Activated CD4-positive, alpha-beta memory T cell treated with anti-CD3 and anti-CD28 coated beads for 36 hours (primary cell): ENCODE measurements around the gene CNST. TPM values are rescaled to one million over a fixed set of nuclear protein-coding genes. Genes with fewer than 3 reads are reported as not detected.
"Not testable (repeated sequence)": the region's sequence is repeated elsewhere in the genome, so short reads cannot be mapped to it uniquely, and the experiment has no call there.

ENCODE experiments used
- CTCF ChIA-PET: fragments of 350-600 bp; sonication (Branson Sonifier 250); formaldehyde crosslinking; loops from one replicate; lab custom pipeline; 2021; ENCODE audit warnings: antibody characterized with exemption, inconsistent platforms; lab: Charles Lee
- POLR2A ChIA-PET: fragments of 350-600 bp; sonication (Branson Sonifier 250); formaldehyde crosslinking; loops from one replicate; lab custom pipeline; 2021; ENCODE audit warnings: antibody characterized with exemption; lab: Charles Lee
- DNase-seq: peaks from one replicate; pipeline ENCODE4 v3.0.0-alpha.2; 2020
- H3K27ac Mint-ChIP-seq: one replicate; pipeline ENCODE4 v1.8.0; 2021; ENCODE audit warnings: mixed read lengths
- H3K27me3 Mint-ChIP-seq: one replicate; pipeline ENCODE4 v1.8.0; 2021; ENCODE audit warnings: mixed read lengths
- H3K36me3 Mint-ChIP-seq: one replicate; pipeline ENCODE4 v1.8.0; 2021; ENCODE audit warnings: mixed read lengths
- H3K4me1 Mint-ChIP-seq: one replicate; pipeline ENCODE4 v1.8.0; 2021; ENCODE audit warnings: low read depth, mixed read lengths
- H3K4me3 Mint-ChIP-seq: one replicate; pipeline ENCODE4 v1.8.0; 2021; ENCODE audit warnings: mild to moderate bottlenecking, mixed read lengths
- H3K9me3 Mint-ChIP-seq: one replicate; pipeline ENCODE4 v1.8.0; 2021; ENCODE audit warnings: mixed read lengths
- intact Hi-C: fragments of 100-400 bp; cut with micrococcal nuclease; formaldehyde crosslinking; loops from one replicate; pipeline ENCODE4 v1.15.1; 2023
- total RNA-seq, 2 experiments: library from RNA; stranded (reverse); gene quantifications; one replicate each; pipeline ENCODE4 v1.2.3, GENCODE V29; 2021

The CNST gene
- total RNA-seq, 2 experiments from 2014 or later, result 25.9 TPM

DNA sequence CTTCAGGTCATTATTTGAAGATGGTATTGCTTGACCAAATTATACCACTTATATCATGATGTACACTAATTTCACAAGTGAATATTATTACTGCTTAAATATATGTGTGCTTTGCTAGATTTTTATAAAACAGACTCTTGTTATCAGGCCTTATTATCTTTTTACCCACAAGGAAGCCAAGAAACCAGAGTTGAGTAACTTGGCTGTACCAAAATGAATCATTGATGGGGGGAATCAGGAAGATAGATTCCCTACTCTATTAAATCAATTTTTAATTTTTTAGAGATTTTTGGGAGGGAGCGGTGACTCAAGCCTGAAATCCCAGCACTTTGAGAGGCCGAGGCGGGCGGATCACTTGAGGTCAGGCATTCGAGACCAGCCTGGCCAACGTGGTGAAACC lies 141.9 kb downstream of the CNST start:
- ChIA-PET CTCF (no interaction called here), POLR2A (no interaction called here)
- peaks cover 2% of the 10 kb centered on the region for H3K4me1 Mint-ChIP-seq
- peaks cover 9% of the 10 kb centered on the region for H3K27me3 Mint-ChIP-seq
- no peaks in the 10 kb centered on the region for H3K9me3 Mint-ChIP-seq
- H3K4me3 Mint-ChIP-seq, result no peak overlapping the region
- intact Hi-C loops, result no loop called here
- DNase-seq, result no peak
- no peak overlapping the region for H3K27ac Mint-ChIP-seq
- H3K36me3 Mint-ChIP-seq, result no peaks in the 10 kb centered on the region

DNA sequence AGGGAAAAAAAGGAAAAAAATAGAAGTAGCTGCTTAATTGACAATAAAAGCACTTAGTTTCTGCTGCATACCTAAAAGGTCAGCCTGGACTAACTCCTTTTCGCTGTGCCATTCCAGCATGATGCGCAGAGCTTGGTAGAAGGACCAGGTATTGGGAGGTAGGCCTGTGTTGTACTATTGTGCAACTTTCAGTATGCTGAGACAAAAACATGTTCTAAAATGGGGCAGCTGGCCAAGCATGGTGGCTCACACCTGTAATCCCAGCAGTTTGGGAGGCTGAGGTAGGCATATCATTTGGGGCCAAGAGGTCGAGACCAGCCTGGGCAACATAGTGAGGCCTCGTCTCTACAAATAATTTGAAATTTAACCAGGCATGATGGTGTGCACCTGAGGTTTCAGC lies 142.9 kb downstream of the CNST start:
- Mint-ChIP-seq H3K9me3 (no peaks in the 10 kb centered on the region), H3K27ac (no peak overlapping the region), H3K4me3 (no peak overlapping the region), H3K27me3 (peaks cover 9% of the 10 kb centered on the region), H3K36me3 (no peaks in the 10 kb centered on the region), H3K4me1 (peaks cover 2% of the 10 kb centered on the region)
- POLR2A ChIA-PET, result no interaction called here
- DNase-seq, result no peak
- intact Hi-C loops, result no loop called here
- CTCF ChIA-PET, result interaction anchor here (1.4 kb wide), 1 partner anchor 9 kb away, joined by 4 read pairs; no protein-coding TSS in a partner anchor

DNA sequence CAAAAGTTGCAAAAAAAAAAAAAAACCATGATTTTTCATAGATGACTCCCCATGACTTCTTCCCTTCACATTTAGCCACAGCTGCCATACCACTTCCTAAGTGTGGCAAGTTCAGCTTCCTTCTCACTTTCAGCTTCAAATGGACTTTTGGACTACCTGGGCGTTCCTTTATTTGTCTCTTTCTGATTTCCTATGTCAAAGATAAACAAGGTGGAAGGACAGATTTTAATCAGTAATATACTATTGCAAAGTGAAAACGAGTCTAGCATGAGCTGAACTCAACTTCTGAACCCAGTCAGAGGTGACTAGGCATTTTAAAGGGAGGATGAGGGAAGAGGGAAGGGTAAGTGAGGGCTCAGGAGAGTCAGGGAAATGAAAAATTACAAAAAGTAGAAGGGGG lies 143.6 kb downstream of the CNST start:
- POLR2A ChIA-PET, result interaction anchor here (0.6 kb wide), 1 partner anchor 108 kb away, joined by 4 read pairs; no protein-coding TSS in a partner anchor
- DNase-seq, result no peak
- Mint-ChIP-seq H3K27ac (no peak overlapping the region), H3K4me3 (no peak overlapping the region), H3K9me3 (no peaks in the 10 kb centered on the region), H3K36me3 (no peaks in the 10 kb centered on the region), H3K27me3 (peaks cover 14% of the 10 kb centered on the region), H3K4me1 (peaks cover 2% of the 10 kb centered on the region)
- CTCF ChIA-PET, result interaction anchor here (0.6 to 1.4 kb wide), 3 partner anchors 10 to 1781 kb away, joined by 3 to 4 read pairs (median 3); no protein-coding TSS in a partner anchor
- intact Hi-C loops, result no loop called here

GRCh38 chr1:246711548-246712003 lies 145.3 kb downstream of the CNST start:
- Mint-ChIP-seq H3K27me3 (peaks cover 19% of the 10 kb centered on the region), H3K4me1 (no peaks in the 10 kb centered on the region), H3K4me3 (no peak overlapping the region), H3K27ac (no peak overlapping the region), H3K36me3 (no peaks in the 10 kb centered on the region), H3K9me3 (no peaks in the 10 kb centered on the region)
- ChIA-PET CTCF (no interaction called here), POLR2A (no interaction called here)
- intact Hi-C loops, result no loop called here
- DNase-seq, result no peak

- H3K4me1 Mint-ChIP-seq, H3K9me3 Mint-ChIP-seq, H3K36me3 Mint-ChIP-seq, CTCF ChIA-PET, POLR2A ChIA-PET, H3K27ac Mint-ChIP-seq, DNase-seq, H3K4me3 Mint-ChIP-seq, intact Hi-C loops: not testable (repeated sequence)
- H3K27me3 Mint-ChIP-seq, result peaks cover 20% of the 10 kb centered on the region
These were observed 146.2 kb downstream of the CNST start for GRCh38 chr1:246712428-246712827.

Other genes starting within 250 kb of the CNST start
- 10 to 100 TPM; 16.6 to 20.2 TPM for gene SMYD3, start 59.2 kb upstream of the CNST start, total RNA-seq
- 10 to 100 TPM; 13.6 to 14.5 TPM for gene TFB2M, start 195 bp upstream of the CNST start, total RNA-seq
- 10 to 100 TPM; 21.5 to 22.5 TPM for gene SCCPDH, start 158.0 kb downstream of the CNST start, total RNA-seq